ENCODE data around the gene DNAJC11.
"Not testable (repeated sequence)": the region's sequence is repeated elsewhere in the genome, so short reads cannot be mapped to it uniquely, and the experiment has no call there.

Gene DNAJC11

GRCh38 chr1:6743189-6744101 is 41.8 kb upstream of the DNAJC11 start:
- no peak for TF ChIP-seq CTCF (conservative IDR thresholded peaks at IDR 0.05; ENCODE audit: low read depth, low read length)
- H3K4me2 ChIP-seq: no peak overlapping the region
- H3K27me3 ChIP-seq (ENCODE audit: insufficient read depth, low read depth): no peaks in the 10 kb centered on the region
- H3K9ac ChIP-seq: no peak overlapping the region
- H3K4me3 ChIP-seq (IDR thresholded peaks at IDR 0.05; ENCODE audit: insufficient read depth, low read depth, low read length): no peak overlapping the region
- H3K27ac ChIP-seq: no peak overlapping the region
- no peaks in the 10 kb centered on the region for H3K79me2 ChIP-seq (ENCODE audit: insufficient read depth, low read depth)
- H2AFZ ChIP-seq (ENCODE audit: low read depth): no peak overlapping the region
- H3K36me3 ChIP-seq (ENCODE audit: insufficient read depth): no peaks in the 10 kb centered on the region
- peaks cover 24% of the 10 kb centered on the region for H3K4me1 ChIP-seq (ENCODE audit: low read depth, poor library complexity, severe bottlenecking)
- no peaks in the 10 kb centered on the region for H4K20me1 ChIP-seq (ENCODE audit: insufficient read depth)

DNA sequence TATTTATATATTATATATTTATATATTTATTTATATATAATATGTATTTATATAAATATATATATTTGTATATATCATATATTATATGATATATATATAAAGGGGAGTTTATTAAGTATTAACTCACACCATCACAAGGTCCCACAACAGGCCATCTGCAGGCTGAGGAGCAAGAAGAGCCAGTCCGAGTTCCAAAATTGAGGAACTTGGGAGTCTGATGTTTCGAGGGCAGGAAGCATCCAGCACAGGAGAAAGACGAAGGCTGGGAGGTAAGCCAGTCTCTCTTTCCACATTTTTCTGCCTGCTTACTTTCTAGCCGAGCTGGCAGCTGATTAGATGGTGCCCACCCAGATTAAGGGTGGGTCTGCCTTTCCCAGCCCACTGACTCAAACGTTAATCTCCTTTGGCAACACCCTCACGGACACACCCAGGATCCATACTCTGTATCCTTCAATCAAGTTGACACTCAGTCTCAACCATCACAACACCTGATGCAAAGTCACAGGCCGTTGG is 41.1 kb upstream of the DNAJC11 start:
- not testable (repeated sequence) for H3K27me3 ChIP-seq (ENCODE audit: insufficient read depth, low read depth); H3K36me3 ChIP-seq (ENCODE audit: insufficient read depth); H3K27ac ChIP-seq; H3K4me2 ChIP-seq; H3K79me2 ChIP-seq (ENCODE audit: insufficient read depth, low read depth); H3K4me3 ChIP-seq (IDR thresholded peaks at IDR 0.05; ENCODE audit: insufficient read depth, low read depth, low read length); H3K9ac ChIP-seq; H4K20me1 ChIP-seq (ENCODE audit: insufficient read depth); H2AFZ ChIP-seq (ENCODE audit: low read depth)
- H3K4me1 ChIP-seq (ENCODE audit: low read depth, poor library complexity, severe bottlenecking): peaks cover 24% of the 10 kb centered on the region

DNA sequence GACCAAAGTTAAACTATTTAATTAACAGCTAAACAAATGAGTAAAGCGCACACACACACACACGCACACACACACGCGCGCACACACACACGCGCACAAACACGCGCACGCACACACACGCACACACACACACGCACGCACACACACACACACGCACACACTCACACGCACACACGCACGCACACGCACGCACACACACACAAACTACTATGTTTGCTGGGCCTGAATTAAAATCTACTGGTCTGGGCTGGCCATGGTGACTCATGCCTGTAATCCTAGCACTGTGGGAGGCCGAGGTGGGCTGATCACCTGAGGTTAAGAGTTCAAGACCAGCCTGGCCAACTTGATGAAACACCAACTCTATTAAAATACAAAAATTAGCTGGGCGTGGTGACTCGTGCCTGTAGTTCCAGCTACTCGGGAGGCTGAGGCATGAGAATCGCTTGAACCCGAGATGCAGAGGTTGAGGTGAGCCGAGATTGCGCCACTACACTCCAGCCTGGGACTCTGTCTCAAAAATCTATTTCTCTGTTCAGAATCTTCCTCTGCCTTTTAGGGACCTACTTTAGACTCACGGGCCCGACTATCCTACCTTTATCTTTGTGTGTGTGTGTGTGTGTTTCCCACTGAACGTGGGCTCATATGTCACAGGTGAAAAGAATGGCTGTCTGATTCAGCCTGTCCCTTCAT is 37.5 kb upstream of the DNAJC11 start:
- no peaks in the 10 kb centered on the region for H4K20me1 ChIP-seq (ENCODE audit: insufficient read depth)
- H3K27me3 ChIP-seq (ENCODE audit: insufficient read depth, low read depth): no peaks in the 10 kb centered on the region
- peaks cover 3% of the 10 kb centered on the region for H3K4me1 ChIP-seq (ENCODE audit: low read depth, poor library complexity, severe bottlenecking)
- no peak for TF ChIP-seq CTCF (conservative IDR thresholded peaks at IDR 0.05; ENCODE audit: low read depth, low read length)
- no peak overlapping the region for H3K4me2 ChIP-seq
- H3K36me3 ChIP-seq (ENCODE audit: insufficient read depth): no peaks in the 10 kb centered on the region
- no peak overlapping the region for H3K27ac ChIP-seq
- no peak overlapping the region for H3K4me3 ChIP-seq (IDR thresholded peaks at IDR 0.05; ENCODE audit: insufficient read depth, low read depth, low read length)
- no peaks in the 10 kb centered on the region for H3K79me2 ChIP-seq (ENCODE audit: insufficient read depth, low read depth)
- no peak overlapping the region for H3K9ac ChIP-seq
- no peak overlapping the region for H2AFZ ChIP-seq (ENCODE audit: low read depth)

- TF ChIP-seq CTCF (conservative IDR thresholded peaks at IDR 0.05; ENCODE audit: low read depth, low read length): no peak
- Histone ChIP-seq H3K4me2 (no peak overlapping the region), H3K36me3 (ENCODE audit: insufficient read depth) (no peaks in the 10 kb centered on the region), H3K27me3 (ENCODE audit: insufficient read depth, low read depth) (no peaks in the 10 kb centered on the region), H3K79me2 (ENCODE audit: insufficient read depth, low read depth) (no peaks in the 10 kb centered on the region), H3K4me1 (ENCODE audit: low read depth, poor library complexity, severe bottlenecking) (no peaks in the 10 kb centered on the region), H3K27ac (no peak overlapping the region), H3K4me3 (IDR thresholded peaks at IDR 0.05; ENCODE audit: insufficient read depth, low read depth, low read length) (no peak overlapping the region), H4K20me1 (ENCODE audit: insufficient read depth) (no peaks in the 10 kb centered on the region), H3K9ac (no peak overlapping the region), H2AFZ (ENCODE audit: low read depth) (no peak overlapping the region)
Measured at GRCh38 chr1:6732942-6733341, 31.3 kb upstream of the DNAJC11 start.

Data from KMS-11 (cell line).